Adrenal gland (tissue), 5 donors: ENCODE results near the gene RFX1.
"Not testable (repeated sequence)": the region's sequence is repeated elsewhere in the genome, so short reads cannot be mapped to it uniquely, and the experiment has no call there.

Experiments used
- POLR2A ChIP-seq, 2 donors: fragments of 450-650 bp; IDR thresholded peaks; one replicate each; pipeline ENCODE4 v1.6.1; 2017; ENCODE audit warnings: antibody characterized with exemption in 2 of 2, mild to moderate bottlenecking in 2 of 2, moderate library complexity in 1 of 2
- TF ChIP-seq, protein P1 (sequence below), 6 experiments: fragments of 450-650 bp in 4 of 6; fragments of 200-600 bp in 2 of 6; sonication (generic) in 1 of 6; IDR thresholded peaks; 1 replicate in 5 of 6; 2 replicates in 1 of 6; pipeline versions ENCODE4 v1.5.1 to v1.8.0; 2016 to 2021; ENCODE audit warnings: antibody characterized with exemption in 6 of 6, mild to moderate bottlenecking in 2 of 6, moderate library complexity in 1 of 6
- donor health status: DM: no; HTN: no; CAD: no.

- TF ChIP-seq, protein P1, sequence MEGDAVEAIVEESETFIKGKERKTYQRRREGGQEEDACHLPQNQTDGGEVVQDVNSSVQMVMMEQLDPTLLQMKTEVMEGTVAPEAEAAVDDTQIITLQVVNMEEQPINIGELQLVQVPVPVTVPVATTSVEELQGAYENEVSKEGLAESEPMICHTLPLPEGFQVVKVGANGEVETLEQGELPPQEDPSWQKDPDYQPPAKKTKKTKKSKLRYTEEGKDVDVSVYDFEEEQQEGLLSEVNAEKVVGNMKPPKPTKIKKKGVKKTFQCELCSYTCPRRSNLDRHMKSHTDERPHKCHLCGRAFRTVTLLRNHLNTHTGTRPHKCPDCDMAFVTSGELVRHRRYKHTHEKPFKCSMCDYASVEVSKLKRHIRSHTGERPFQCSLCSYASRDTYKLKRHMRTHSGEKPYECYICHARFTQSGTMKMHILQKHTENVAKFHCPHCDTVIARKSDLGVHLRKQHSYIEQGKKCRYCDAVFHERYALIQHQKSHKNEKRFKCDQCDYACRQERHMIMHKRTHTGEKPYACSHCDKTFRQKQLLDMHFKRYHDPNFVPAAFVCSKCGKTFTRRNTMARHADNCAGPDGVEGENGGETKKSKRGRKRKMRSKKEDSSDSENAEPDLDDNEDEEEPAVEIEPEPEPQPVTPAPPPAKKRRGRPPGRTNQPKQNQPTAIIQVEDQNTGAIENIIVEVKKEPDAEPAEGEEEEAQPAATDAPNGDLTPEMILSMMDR (IDR thresholded peaks at IDR 0.05): not testable (repeated sequence)
- not testable (repeated sequence) for TF ChIP-seq POLR2A (IDR thresholded peaks at IDR 0.05)
Observed at GRCh38 chr19:13967206-13967605, 38.9 kb downstream of the RFX1 start.
